B cell (primary cell): ENCODE measurements around the gene MND1. TPM values are rescaled to one million over a fixed set of nuclear protein-coding genes. Genes with fewer than 3 reads are reported as not detected.

Experiments used
- ATAC-seq: fragments of 200-7000 bp; cut with Tn5 transposase; one replicate; pipeline ENCODE4 v1.10.0; 2021; ENCODE audit warnings: low read depth, mild to moderate bottlenecking, moderate number of reproducible peaks, moderate library complexity
- CTCF ChIA-PET: fragments of 350-600 bp; sonication (Branson Sonifier 250); formaldehyde crosslinking; loops from one replicate; lab custom pipeline; 2021; ENCODE audit warnings: antibody characterized with exemption, inconsistent platforms; lab: Charles Lee
- POLR2A ChIA-PET: fragments of 350-600 bp; sonication (Branson Sonifier 250); formaldehyde crosslinking; loops from one replicate; lab custom pipeline; 2021; ENCODE audit warnings: antibody characterized with exemption; lab: Charles Lee
- DNase-seq: peaks from one replicate; pipeline ENCODE4 v3.0.0; 2013
- H2AFZ ChIP-seq: 2 replicates; pipeline ENCODE4 v1.6.1; 2012; ENCODE audit warnings: mild to moderate bottlenecking, low read depth, low read length; ENCODE audit not compliant: insufficient read depth, poor library complexity, severe bottlenecking
- H3K27ac ChIP-seq, 2 donors: 1 replicate in 1 of 2; 2 replicates in 1 of 2; pipeline ENCODE4 v1.5.1; 2012 to 2013; ENCODE audit warnings: low read length in 2 of 2, mild to moderate bottlenecking in 2 of 2, moderate library complexity in 1 of 2
- H3K27me3 ChIP-seq, 4 experiments: fragments of 200-600 bp in 1 of 4; sonication (generic) in 1 of 4; replicated peaks in 1 of 4; 1 replicate in 2 of 4; 2 replicates in 2 of 4; pipeline versions ENCODE4 v1.6.1 to v1.7.0; 2013 to 2016; ENCODE audit warnings: low read length in 3 of 4, mild to moderate bottlenecking in 2 of 4, mixed read lengths in 1 of 4, moderate library complexity in 1 of 4; ENCODE audit not compliant: insufficient read depth in 4 of 4, control insufficient read depth in 3 of 4; ENCODE audit errors: control extremely low read depth in 1 of 4
- H3K36me3 ChIP-seq, 2 experiments: replicated peaks in 1 of 2; 1 replicate in 1 of 2; 2 replicates in 1 of 2; pipeline versions ENCODE4 v1.6.1 to v1.7.1; 2013; ENCODE audit warnings: low read length in 1 of 2; ENCODE audit not compliant: insufficient read depth in 2 of 2, control insufficient read depth in 1 of 2; ENCODE audit errors: control extremely low read depth in 1 of 2, extremely low read depth in 1 of 2
- H3K4me1 ChIP-seq, 2 donors: fragments of 200-600 bp in 1 of 2; sonication (generic) in 1 of 2; 1 replicate in 1 of 2; 2 replicates in 1 of 2; pipeline versions ENCODE4 v1.5.1 to v1.6.1; 2013 to 2017; ENCODE audit warnings: low read length in 2 of 2; ENCODE audit not compliant: control insufficient read depth in 2 of 2, insufficient read depth in 2 of 2
- H3K4me2 ChIP-seq: replicated peaks from 2 replicates; pipeline ENCODE3; 2012; ENCODE audit warnings: mild to moderate bottlenecking, low read depth, low read length; ENCODE audit not compliant: poor library complexity, severe bottlenecking
- H3K4me3 ChIP-seq, 5 experiments: fragments of 200-600 bp in 1 of 5; sonication (generic) in 1 of 5; 1 replicate in 3 of 5; 2 replicates in 2 of 5; pipeline versions ENCODE4 v1.5.1 to v1.7.0; 2011 to 2016; ENCODE audit warnings: low read length in 4 of 5, mild to moderate bottlenecking in 4 of 5, low read depth in 2 of 5, control low read depth in 1 of 5, moderate library complexity in 1 of 5; ENCODE audit not compliant: insufficient read depth in 1 of 5; ENCODE audit errors: control extremely low read depth in 1 of 5, extremely low read depth in 1 of 5
- H3K79me2 ChIP-seq: fragments of 200-600 bp; sonication (generic); one replicate; pipeline ENCODE4 v1.6.0; 2016; ENCODE audit warnings: low read length; ENCODE audit not compliant: control insufficient read depth, insufficient read depth
- H3K9ac ChIP-seq: fragments of 200-600 bp; sonication (generic); 2 replicates; pipeline ENCODE4 v1.6.1; 2017; ENCODE audit warnings: mild to moderate bottlenecking, low read length, moderate library complexity
- H3K9me3 ChIP-seq, 3 donors: one replicate each; pipeline versions ENCODE4 v1.6.1 to v1.7.1; 2013; ENCODE audit warnings: low read length in 2 of 3; ENCODE audit not compliant: control insufficient read depth in 2 of 3, insufficient read depth in 1 of 3; ENCODE audit errors: control extremely low read depth in 1 of 3
- H4K20me1 ChIP-seq: 2 replicates; pipeline ENCODE4 v1.6.0; 2012; ENCODE audit warnings: mild to moderate bottlenecking, low read length; ENCODE audit not compliant: insufficient read depth, control insufficient read depth, poor library complexity, severe bottlenecking
- H3K27ac Mint-ChIP-seq: one replicate; pipeline ENCODE4 v1.8.0; 2021; ENCODE audit warnings: mixed read lengths
- H3K27me3 Mint-ChIP-seq: one replicate; pipeline ENCODE4 v1.8.0; 2021; ENCODE audit warnings: mixed read lengths
- H3K4me1 Mint-ChIP-seq: one replicate; pipeline ENCODE4 v1.8.0; 2021; ENCODE audit warnings: mixed read lengths
- H3K4me3 Mint-ChIP-seq: one replicate; pipeline ENCODE4 v1.8.0; 2021; ENCODE audit warnings: mixed read lengths
- H3K9me3 Mint-ChIP-seq: one replicate; pipeline ENCODE4 v1.8.0; 2022; ENCODE audit warnings: mixed read lengths; ENCODE audit not compliant: insufficient read depth
- EZH2 ChIP-seq: IDR thresholded peaks from 2 replicates; pipeline ENCODE4 v1.6.1; 2012; ENCODE audit warnings: borderline replicate concordance, low read depth, mild to moderate bottlenecking, moderate library complexity, low read length; ENCODE audit not compliant: insufficient read depth, poor library complexity, severe bottlenecking
- WGBS: methylation state at CpG from one replicate; pipeline ENCODE4 v1.1.5; 2013; ENCODE audit warnings: missing lambda C conversion rate; ENCODE audit not compliant: insufficient coverage; 5-methylcytosine and 5-hydroxymethylcytosine counted together
- intact Hi-C: fragments of 100-400 bp; cut with micrococcal nuclease; formaldehyde crosslinking; loops from one replicate; pipeline ENCODE4 v1.10.0; 2022
- polyA plus RNA-seq: library from polyadenylated mRNA; depleted of rRNA; stranded (reverse); fragments of >200 nt; gene quantifications from 2 replicates; pipeline ENCODE4 v1.2.3, GENCODE V29; 2012
- total RNA-seq, 2 donors: library from RNA; stranded (reverse); fragments of 120-200 nt in 1 of 2; gene quantifications; 1 replicate in 1 of 2; 2 replicates in 1 of 2; pipeline versions ENCODE4 v1.2.3 to v1.2.4, GENCODE V29; 2013 to 2022
- TF ChIP-seq, protein P1 (sequence below): fragments of 200-600 bp; IDR thresholded peaks from one replicate; pipeline ENCODE4 v1.8.0; 2022; ENCODE audit warnings: antibody characterized with exemption, mild to moderate bottlenecking

MND1 gene
- total and polyA plus RNA-seq, 2 donors (not counting 1 experiment from before 2014, with no cell fraction given) = not detected

DNA sequence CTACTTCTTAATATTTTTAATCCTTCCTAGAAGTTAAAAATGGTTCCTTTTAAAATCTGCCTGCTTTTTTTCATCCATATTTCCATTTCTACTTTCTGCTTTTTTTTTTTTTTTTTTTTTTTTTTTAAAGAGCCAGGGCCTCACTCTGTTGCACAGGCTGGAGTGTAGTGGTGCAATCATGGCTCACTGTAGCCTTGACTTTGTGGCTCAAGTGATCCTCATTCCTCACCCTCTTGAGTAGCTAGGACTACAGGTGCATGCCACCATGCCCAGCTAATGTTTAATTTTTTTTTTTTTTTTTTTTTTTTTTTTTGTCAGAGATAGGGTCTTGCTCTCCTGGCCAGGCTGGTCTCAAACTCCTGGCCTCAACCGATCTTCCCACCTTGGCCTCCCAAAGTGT is 39.7 kb downstream of the MND1 start:
- TF ChIP-seq, protein P1, sequence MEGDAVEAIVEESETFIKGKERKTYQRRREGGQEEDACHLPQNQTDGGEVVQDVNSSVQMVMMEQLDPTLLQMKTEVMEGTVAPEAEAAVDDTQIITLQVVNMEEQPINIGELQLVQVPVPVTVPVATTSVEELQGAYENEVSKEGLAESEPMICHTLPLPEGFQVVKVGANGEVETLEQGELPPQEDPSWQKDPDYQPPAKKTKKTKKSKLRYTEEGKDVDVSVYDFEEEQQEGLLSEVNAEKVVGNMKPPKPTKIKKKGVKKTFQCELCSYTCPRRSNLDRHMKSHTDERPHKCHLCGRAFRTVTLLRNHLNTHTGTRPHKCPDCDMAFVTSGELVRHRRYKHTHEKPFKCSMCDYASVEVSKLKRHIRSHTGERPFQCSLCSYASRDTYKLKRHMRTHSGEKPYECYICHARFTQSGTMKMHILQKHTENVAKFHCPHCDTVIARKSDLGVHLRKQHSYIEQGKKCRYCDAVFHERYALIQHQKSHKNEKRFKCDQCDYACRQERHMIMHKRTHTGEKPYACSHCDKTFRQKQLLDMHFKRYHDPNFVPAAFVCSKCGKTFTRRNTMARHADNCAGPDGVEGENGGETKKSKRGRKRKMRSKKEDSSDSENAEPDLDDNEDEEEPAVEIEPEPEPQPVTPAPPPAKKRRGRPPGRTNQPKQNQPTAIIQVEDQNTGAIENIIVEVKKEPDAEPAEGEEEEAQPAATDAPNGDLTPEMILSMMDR = no peak
- no peak for TF ChIP-seq EZH2
- intact Hi-C loops = no loop called here
- POLR2A ChIA-PET = no interaction called here
- DNase-seq (no peak), ATAC-seq (no peak)
- H4K20me1 ChIP-seq = no peaks in the 10 kb centered on the region
- Mint-ChIP-seq H3K4me1 (peaks cover 5% of the 10 kb centered on the region), H3K27me3 (no peaks in the 10 kb centered on the region), H3K4me3 (no peak overlapping the region), H3K27ac (no peak overlapping the region), H3K9me3 (no peaks in the 10 kb centered on the region)
- H3K4me1 ChIP-seq = peaks cover 2 to 4% of the 10 kb centered on the region in 2 donors
- no peaks in the 10 kb centered on the region for H3K36me3 ChIP-seq
- WGBS = no CpG with 5 or more reads among the region's 1 CpG
- no peak overlapping the region for H3K4me2 ChIP-seq
- CTCF ChIA-PET = interaction anchor here (1.1 kb wide), 1 partner anchor 15 kb away, joined by 3 read pairs; no protein-coding TSS in a partner anchor
- no peak overlapping the region for H3K27ac ChIP-seq
- no peak overlapping the region for H2AFZ ChIP-seq
- no peaks in the 10 kb centered on the region for H3K79me2 ChIP-seq
- H3K9ac ChIP-seq = no peak overlapping the region
- no peak overlapping the region for H3K4me3 ChIP-seq
- no peaks in the 10 kb centered on the region for H3K9me3 ChIP-seq
- no peaks in the 10 kb centered on the region for H3K27me3 ChIP-seq

DNA sequence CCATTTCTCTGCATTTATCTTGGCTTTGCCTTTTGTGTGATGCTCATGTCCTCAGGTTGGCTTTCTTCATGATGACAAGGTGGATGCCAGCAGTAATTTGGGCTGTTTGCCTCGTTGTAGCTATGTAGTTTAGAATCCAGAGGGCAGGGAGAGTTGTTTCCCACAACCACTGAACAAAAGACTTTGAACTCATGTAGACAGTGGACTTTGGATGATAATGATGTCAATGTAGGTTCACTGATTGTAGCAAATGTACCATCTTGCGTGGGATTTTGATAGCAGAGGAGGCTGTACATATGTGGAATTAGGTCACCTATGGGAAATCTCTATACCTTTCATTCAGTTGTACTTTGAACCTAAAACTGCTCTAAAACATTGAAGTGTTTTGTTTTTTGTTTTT is 41.3 kb downstream of the MND1 start:
- TF ChIP-seq EZH2 = no peak
- TF ChIP-seq, protein P1 = no peak
- Mint-ChIP-seq H3K4me1 (no peaks in the 10 kb centered on the region), H3K9me3 (no peaks in the 10 kb centered on the region), H3K27me3 (no peaks in the 10 kb centered on the region), H3K27ac (no peak overlapping the region), H3K4me3 (no peak overlapping the region)
- no peaks in the 10 kb centered on the region for H3K27me3 ChIP-seq
- ChIA-PET CTCF (no interaction called here), POLR2A (no interaction called here)
- H3K4me3 ChIP-seq = no peak overlapping the region
- H2AFZ ChIP-seq = no peak overlapping the region
- intact Hi-C loops = no loop called here
- no peak for DNase-seq
- H3K9me3 ChIP-seq = no peaks in the 10 kb centered on the region
- H3K36me3 ChIP-seq = no peaks in the 10 kb centered on the region
- no peak overlapping the region for H3K4me2 ChIP-seq
- ATAC-seq = no peak
- H3K27ac ChIP-seq = no peak overlapping the region
- no peaks in the 10 kb centered on the region for H3K79me2 ChIP-seq
- WGBS = no CpG with 5 or more reads among the region's 2 CpGs
- H3K4me1 ChIP-seq = no peaks in the 10 kb centered on the region
- no peak overlapping the region for H3K9ac ChIP-seq
- no peaks in the 10 kb centered on the region for H4K20me1 ChIP-seq
